Left lung (tissue), 10 donors: ENCODE measurements around the gene HK2. TPM values are rescaled to one million over a fixed set of nuclear protein-coding genes. Genes with fewer than 3 reads are reported as not detected.
"Not testable (repeated sequence)": the region's sequence is repeated elsewhere in the genome, so short reads cannot be mapped to it uniquely, and the experiment has no call there.

Experiments
- ATAC-seq: fragments of 200-7000 bp; cut with Tn5 transposase; one replicate; pipeline ENCODE4 v1.9.1; 2020; ENCODE audit warnings: moderate library complexity
- DNase-seq, 4 donors: peaks; one replicate each; pipeline ENCODE4 v3.0.0-alpha.2; 2013 to 2020
- H3K27ac ChIP-seq, 2 donors: fragments of 200-600 bp; sonication (generic) in 1 of 2; one replicate each; pipeline versions ENCODE4 v1.5.0 to v1.8.0; 2020 to 2021
- H3K27me3 ChIP-seq, 2 donors: fragments of 200-600 bp; sonication (generic) in 1 of 2; one replicate each; pipeline versions ENCODE4 v1.5.0 to v1.8.0; 2020 to 2021
- H3K36me3 ChIP-seq, 2 donors: fragments of 200-600 bp; sonication (generic) in 1 of 2; one replicate each; pipeline versions ENCODE4 v1.5.0 to v1.8.0; 2020 to 2021
- H3K4me1 ChIP-seq, 2 donors: fragments of 200-600 bp; one replicate each; pipeline ENCODE4 v1.8.0; 2021
- H3K4me3 ChIP-seq, 2 donors: fragments of 200-600 bp; sonication (generic) in 1 of 2; one replicate each; pipeline versions ENCODE4 v1.5.0 to v1.8.0; 2020 to 2021; ENCODE audit warnings: mild to moderate bottlenecking in 1 of 2
- H3K9me3 ChIP-seq, 2 donors: fragments of 200-600 bp; sonication (generic) in 1 of 2; one replicate each; pipeline versions ENCODE4 v1.5.0 to v1.8.0; 2020 to 2021
- intact Hi-C, 2 donors: fragments of 100-400 bp; cut with DNase I; formaldehyde crosslinking; loops; one replicate each; pipeline versions ENCODE4 v1.11.2 to v1.14.2; 2022
- polyA plus RNA-seq, 6 donors: library from polyadenylated mRNA; unstranded; fragments of 120-200 nt; gene quantifications; one replicate each; pipeline ENCODE4 v1.2.1, GENCODE V29; 2013; ENCODE audit not compliant: insufficient read length in 6 of 6
- total RNA-seq, 2 donors: library from RNA; stranded (reverse); fragmentation: NEBNext Ultra II Directional; extraction: Animal tissue kit (Norgen Biotek cat#: 25700); gene quantifications; one replicate each; pipeline ENCODE4 v1.2.1, GENCODE V29; 2021
- TF ChIP-seq, protein P1 (sequence below), 2 donors: fragments of 200-600 bp; sonication (generic) in 1 of 2; IDR thresholded peaks; one replicate each; pipeline versions ENCODE4 v1.5.0 to v1.8.0; 2021; ENCODE audit warnings: antibody characterized with exemption in 2 of 2
- donor health status: DM: no; HTN: yes; CAD: no.
- donor health status: DM: no; HTN: no; CAD: no.

The HK2 gene
- total and polyA plus RNA-seq, 8 donors = 2.7 to 55.6 (median 4.6) TPM

DNA sequence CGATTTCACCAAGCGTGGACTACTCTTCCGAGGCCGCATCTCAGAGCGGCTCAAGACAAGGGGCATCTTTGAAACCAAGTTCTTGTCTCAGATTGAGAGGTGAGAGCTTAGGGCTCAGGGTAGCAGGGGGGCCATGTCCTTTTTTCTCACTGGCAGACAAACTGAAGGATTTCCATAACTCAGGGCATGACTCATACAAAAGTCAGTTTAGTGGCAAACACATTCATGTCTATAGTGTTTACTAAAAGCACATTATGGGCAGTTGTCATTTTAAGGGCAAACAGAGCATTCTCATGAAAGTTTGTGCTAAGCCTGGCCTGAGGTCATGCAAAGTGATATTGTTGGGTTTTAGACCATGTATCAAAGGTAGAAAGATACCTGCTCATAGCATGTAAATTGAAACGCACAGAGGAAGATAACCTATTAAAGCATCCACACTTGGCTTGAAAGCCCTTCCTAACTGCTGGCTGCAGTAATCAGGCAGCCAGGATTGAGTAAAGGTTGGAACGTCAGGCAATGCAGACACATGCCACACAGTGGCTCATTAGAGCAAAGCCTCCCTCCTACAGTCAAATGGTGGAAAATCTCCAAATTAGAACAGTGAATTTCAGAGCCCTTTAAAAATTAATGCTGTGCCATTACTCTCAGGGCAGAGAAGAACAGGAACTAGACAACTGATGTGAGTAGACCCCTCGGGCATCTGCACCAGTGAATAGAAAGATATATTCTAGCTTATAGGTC lies 54.2 kb downstream of the HK2 start:
- DNase-seq (no peak), ATAC-seq (no peak)

DNA sequence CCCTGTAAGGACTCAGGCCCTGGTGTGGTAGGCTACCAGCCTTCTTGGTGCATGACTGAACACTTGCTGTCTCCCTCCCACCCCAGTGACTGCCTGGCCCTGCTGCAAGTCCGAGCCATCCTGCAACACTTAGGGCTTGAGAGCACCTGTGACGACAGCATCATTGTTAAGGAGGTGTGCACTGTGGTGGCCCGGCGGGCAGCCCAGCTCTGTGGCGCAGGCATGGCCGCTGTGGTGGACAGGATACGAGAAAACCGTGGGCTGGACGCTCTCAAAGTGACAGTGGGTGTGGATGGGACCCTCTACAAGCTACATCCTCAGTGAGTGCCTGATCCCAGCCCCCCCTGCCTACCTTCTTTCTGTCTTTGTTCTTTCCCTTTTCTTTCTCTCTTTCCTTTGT lies 55.2 kb downstream of the HK2 start:
- H3K36me3 ChIP-seq = peaks cover 0 to 87% of the 10 kb centered on the region in 2 donors
- TF ChIP-seq, protein P1, sequence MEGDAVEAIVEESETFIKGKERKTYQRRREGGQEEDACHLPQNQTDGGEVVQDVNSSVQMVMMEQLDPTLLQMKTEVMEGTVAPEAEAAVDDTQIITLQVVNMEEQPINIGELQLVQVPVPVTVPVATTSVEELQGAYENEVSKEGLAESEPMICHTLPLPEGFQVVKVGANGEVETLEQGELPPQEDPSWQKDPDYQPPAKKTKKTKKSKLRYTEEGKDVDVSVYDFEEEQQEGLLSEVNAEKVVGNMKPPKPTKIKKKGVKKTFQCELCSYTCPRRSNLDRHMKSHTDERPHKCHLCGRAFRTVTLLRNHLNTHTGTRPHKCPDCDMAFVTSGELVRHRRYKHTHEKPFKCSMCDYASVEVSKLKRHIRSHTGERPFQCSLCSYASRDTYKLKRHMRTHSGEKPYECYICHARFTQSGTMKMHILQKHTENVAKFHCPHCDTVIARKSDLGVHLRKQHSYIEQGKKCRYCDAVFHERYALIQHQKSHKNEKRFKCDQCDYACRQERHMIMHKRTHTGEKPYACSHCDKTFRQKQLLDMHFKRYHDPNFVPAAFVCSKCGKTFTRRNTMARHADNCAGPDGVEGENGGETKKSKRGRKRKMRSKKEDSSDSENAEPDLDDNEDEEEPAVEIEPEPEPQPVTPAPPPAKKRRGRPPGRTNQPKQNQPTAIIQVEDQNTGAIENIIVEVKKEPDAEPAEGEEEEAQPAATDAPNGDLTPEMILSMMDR (IDR thresholded peaks at IDR 0.05) = no peak
- ATAC-seq (no peak), DNase-seq (no peak)
- H3K27ac ChIP-seq = no peak overlapping the region
- intact Hi-C loops = no loop called here
- H3K27me3 ChIP-seq = no peaks in the 10 kb centered on the region
- H3K4me3 ChIP-seq = no peak overlapping the region
- H3K9me3 ChIP-seq = no peaks in the 10 kb centered on the region
- peaks cover 0 to 3% of the 10 kb centered on the region in 2 donors for H3K4me1 ChIP-seq

More for the DNA sequence above, 54.2 kb downstream of the HK2 start:
- H3K27ac ChIP-seq = no peak overlapping the region
- intact Hi-C loops = no loop called here
- H3K27me3 ChIP-seq = no peaks in the 10 kb centered on the region
- TF ChIP-seq, protein P1 (IDR thresholded peaks at IDR 0.05) = no peak
- no peaks in the 10 kb centered on the region for H3K9me3 ChIP-seq
- H3K4me3 ChIP-seq = no peak overlapping the region
- H3K36me3 ChIP-seq = peaks cover 0 to 90% of the 10 kb centered on the region in 2 donors
- H3K4me1 ChIP-seq = peaks cover 0 to 11% of the 10 kb centered on the region in 2 donors

DNA sequence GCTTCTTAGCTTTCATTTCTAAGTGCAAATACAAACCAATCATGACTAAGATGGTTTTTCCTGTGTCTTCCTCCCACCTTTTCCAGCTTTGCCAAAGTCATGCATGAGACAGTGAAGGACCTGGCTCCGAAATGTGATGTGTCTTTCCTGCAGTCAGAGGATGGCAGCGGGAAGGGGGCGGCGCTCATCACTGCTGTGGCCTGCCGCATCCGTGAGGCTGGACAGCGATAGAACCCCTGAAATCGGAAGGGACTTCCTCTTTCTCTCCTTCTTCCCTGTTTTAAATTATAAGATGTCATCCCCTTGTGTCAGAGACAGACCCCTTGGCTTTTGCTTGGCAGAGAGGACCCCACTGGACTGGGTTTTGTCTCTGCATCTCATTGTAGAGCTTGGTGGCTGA lies 56.8 kb downstream of the HK2 start:
- H3K36me3 ChIP-seq = peaks cover 0 to 87% of the 10 kb centered on the region in 2 donors
- TF ChIP-seq, protein P1 (IDR thresholded peaks at IDR 0.05) = no peak
- H3K27ac ChIP-seq = no peak overlapping the region
- H3K9me3 ChIP-seq = no peaks in the 10 kb centered on the region
- ATAC-seq (no peak), DNase-seq (no peak)
- intact Hi-C loops = no loop called here
- H3K4me1 ChIP-seq = no peaks in the 10 kb centered on the region
- H3K27me3 ChIP-seq = no peaks in the 10 kb centered on the region
- H3K4me3 ChIP-seq = no peak overlapping the region

DNA sequence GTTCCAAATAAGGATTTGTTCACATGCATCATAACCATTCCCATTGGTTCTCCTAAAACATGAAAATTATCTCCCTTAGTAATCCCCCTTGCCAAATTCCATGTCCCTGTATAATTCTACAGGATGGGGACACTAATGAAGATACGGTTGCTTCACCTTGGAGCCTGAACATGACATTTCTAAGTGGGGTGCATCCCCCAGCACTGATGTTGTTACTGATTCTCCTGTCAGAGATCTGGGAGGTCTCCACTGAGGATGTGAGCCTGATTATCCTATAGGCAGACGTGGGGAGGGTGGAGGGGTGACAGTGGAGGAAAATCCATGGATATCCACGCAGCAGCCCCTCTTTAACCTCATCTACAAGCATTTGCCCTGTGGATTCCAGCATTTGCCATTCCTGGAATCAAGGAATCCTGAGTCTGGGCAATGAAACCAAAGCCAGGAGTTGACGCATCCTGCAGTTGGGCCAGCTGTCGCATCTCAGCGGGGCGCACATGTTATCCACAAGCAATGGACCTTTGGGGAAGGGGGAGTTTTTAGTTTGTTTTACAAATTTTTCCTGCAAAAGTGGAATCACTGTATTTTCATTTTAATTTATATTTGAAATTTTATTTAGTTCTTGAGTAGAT lies 57.3 kb downstream of the HK2 start:
- no peaks in the 10 kb centered on the region for H3K27me3 ChIP-seq
- H3K4me3 ChIP-seq = no peak overlapping the region
- intact Hi-C loops = no loop called here
- H3K36me3 ChIP-seq = peaks cover 0 to 82% of the 10 kb centered on the region in 2 donors
- ATAC-seq (no peak), DNase-seq (no peak)
- H3K9me3 ChIP-seq = no peaks in the 10 kb centered on the region
- H3K27ac ChIP-seq = no peak overlapping the region
- TF ChIP-seq, protein P1 (IDR thresholded peaks at IDR 0.05) = no peak
- H3K4me1 ChIP-seq = no peaks in the 10 kb centered on the region

DNA sequence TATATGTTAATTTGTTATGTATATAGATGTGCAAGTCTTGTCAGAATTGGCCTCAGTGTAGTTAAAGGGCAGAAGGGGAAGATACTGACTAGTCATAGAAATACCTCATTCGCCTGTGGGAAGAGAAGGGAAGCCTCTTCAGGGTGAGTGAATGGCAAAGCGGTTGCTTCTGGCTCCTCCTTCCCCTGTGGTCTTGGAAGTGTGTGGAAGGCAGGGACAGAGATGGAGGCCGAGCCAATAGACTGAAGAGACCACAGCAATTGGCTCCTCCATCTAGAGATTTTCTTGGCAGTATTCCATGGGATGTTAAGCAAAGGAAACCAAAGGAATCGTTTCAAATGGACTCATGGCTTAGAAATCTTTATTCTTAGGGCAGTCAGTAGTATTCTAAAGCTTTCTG lies 57.9 kb downstream of the HK2 start:
- intact Hi-C loops, H3K9me3 ChIP-seq: not testable (repeated sequence)
- H3K36me3 ChIP-seq = peaks cover 0 to 77% of the 10 kb centered on the region in 2 donors

More for the DNA sequence above, 57.9 kb downstream of the HK2 start:
- not testable (repeated sequence) for H3K27ac ChIP-seq, H3K27me3 ChIP-seq, ATAC-seq, H3K4me1 ChIP-seq, DNase-seq, H3K4me3 ChIP-seq
